Astrocyte of the spinal cord (primary cell): Measurements from ENCODE around the gene REEP3.

ENCODE experiments used
- DNase-seq: peaks from one replicate; pipeline ENCODE4 v3.0.0; 2011; ENCODE audit warnings: low read depth, low spot score
- H3K4me3 ChIP-seq: 2 replicates; pipeline ENCODE4 v1.5.1; 2011; ENCODE audit warnings: low read depth, mild to moderate bottlenecking, low read length, moderate library complexity
- CTCF ChIP-seq: IDR thresholded peaks from 2 replicates; pipeline ENCODE4 v1.5.1; 2012; ENCODE audit warnings: low read depth, mild to moderate bottlenecking, low read length, inconsistent platforms
- in situ Hi-C: cut with HindIII; loops from 2 replicates; pipeline ENCODE4 v1.10.0; 2017; ENCODE audit warnings: low sequenced_read_pairs

Gene REEP3

GRCh38 chr10:63627881-63628296, 106.7 kb downstream of the REEP3 start:
- in situ Hi-C loops = no loop called here
- no peak for TF ChIP-seq CTCF
- DNase-seq = no peak
- no peak overlapping the region for H3K4me3 ChIP-seq

- in situ Hi-C loops = no loop called here
- H3K4me3 ChIP-seq = peak overlapping the region; percentile 12
- no peak for TF ChIP-seq CTCF
- peak; percentile 54 for DNase-seq
Observed at GRCh38 chr10:63628526-63629362, 107.5 kb downstream of the REEP3 start.

DNA sequence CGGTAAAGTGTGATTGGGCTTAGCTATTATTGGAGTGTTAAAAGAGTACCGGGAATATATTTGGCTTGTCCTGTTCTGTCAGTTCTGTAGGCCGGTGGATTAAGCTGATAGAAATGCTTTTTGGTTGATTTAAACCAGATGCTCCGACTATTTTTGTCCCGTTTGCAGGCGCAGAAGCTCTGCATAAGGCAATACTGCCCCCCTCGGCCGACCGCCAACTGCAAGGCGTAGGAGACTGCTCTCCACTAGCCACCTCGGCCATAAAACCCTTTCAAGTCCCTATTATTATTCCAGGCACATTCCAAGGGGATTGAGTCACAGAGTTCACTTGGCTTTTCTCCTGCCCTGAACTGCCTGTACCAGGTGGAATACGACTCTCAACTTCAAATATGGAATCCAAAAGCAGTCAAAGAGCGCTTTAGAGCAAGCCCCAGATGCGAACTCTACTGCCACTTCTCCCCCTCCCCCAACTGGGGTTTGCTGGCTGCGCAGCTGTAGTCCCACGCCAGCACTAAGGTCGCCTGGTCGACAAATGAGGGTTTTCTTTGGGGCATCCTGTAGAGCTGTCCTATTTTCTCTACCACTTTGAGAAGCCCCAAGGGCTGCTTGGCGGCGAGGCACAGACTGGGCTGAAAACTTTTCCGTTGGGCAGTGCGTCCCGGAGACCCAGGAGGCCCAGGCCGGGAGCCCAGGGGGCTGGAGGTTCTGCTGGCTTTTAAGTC, 108.3 kb downstream of the REEP3 start:
- peak; percentile 90 for TF ChIP-seq CTCF
- in situ Hi-C loops = no loop called here
- H3K4me3 ChIP-seq = peak overlapping the region; percentile 62
- peak; percentile 100 for DNase-seq

GRCh38 chr10:63630085-63630930, 109.1 kb downstream of the REEP3 start:
- DNase-seq = peak; percentile 97
- H3K4me3 ChIP-seq = peak overlapping the region; percentile 62
- in situ Hi-C loops = no loop called here
- TF ChIP-seq CTCF = no peak

DNA sequence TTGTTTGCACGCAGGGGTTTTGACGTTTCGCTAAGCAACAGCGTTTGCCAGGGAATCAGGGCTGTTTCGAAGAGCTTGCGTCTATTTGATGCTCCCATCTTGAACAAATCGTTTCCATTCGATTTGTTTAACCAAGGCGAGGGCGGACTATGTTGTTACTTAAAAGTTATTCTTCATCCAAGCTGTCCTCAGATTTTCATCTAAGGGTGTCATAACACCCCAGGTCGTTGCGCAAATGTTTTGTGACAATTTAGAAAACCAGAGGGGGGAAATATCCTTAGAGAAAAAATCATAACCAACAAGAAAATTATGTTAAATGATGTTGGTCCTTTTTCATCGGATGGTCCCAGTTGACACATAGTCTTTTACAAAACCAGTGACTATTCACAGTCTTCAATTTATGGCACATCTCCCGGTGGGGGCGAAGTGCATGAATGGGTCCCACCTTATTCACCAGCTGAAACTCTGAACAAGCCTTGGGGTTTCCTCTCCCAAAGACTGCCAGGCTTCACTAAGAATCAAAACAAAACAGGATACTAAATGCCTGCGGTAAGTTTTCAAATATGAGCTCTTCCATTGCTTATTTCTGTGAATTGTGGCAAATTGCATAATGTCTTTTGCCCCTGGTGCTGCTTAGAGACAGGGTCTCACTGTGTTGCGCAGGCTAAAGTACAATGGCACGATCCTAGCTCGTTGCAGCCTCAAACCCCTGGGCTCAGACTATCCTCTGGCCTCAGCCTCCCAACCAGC, 109.9 kb downstream of the REEP3 start:
- in situ Hi-C loops = no loop called here
- no peak for TF ChIP-seq CTCF
- peak overlapping the region; percentile 62 for H3K4me3 ChIP-seq
- DNase-seq = peak; percentile 35
